Endothelial cell of hepatic sinusoid (primary cell): ENCODE results near the gene SOD3.

Experiments used
- in situ Hi-C: cut with HindIII; loops from 2 replicates; pipeline ENCODE4 v1.10.0; 2017; ENCODE audit warnings: low sequenced_read_pairs

The SOD3 gene

GRCh38 chr4:24774452-24774851, 20.9 kb upstream of the SOD3 start:
- in situ Hi-C loops: loop anchor here (5.0 kb wide), 1 partner anchor 38 kb away; no protein-coding TSS in a partner anchor

GRCh38 chr4:24775032-24775605, 20.3 kb upstream of the SOD3 start:
- in situ Hi-C loops: no loop called here

- in situ Hi-C loops: no loop called here
Observed at GRCh38 chr4:24775750-24776149, 19.6 kb upstream of the SOD3 start.

- in situ Hi-C loops: no loop called here
Observed at GRCh38 chr4:24777536-24778463, 17.6 kb upstream of the SOD3 start.

- in situ Hi-C loops: no loop called here
Observed at GRCh38 chr4:24778464-24779225, 16.7 kb upstream of the SOD3 start.

- in situ Hi-C loops: loop anchor here (5.0 kb wide), 1 partner anchor 39 kb away; no protein-coding TSS in a partner anchor
Observed at GRCh38 chr4:24780936-24781495, 14.4 kb upstream of the SOD3 start.

DNA sequence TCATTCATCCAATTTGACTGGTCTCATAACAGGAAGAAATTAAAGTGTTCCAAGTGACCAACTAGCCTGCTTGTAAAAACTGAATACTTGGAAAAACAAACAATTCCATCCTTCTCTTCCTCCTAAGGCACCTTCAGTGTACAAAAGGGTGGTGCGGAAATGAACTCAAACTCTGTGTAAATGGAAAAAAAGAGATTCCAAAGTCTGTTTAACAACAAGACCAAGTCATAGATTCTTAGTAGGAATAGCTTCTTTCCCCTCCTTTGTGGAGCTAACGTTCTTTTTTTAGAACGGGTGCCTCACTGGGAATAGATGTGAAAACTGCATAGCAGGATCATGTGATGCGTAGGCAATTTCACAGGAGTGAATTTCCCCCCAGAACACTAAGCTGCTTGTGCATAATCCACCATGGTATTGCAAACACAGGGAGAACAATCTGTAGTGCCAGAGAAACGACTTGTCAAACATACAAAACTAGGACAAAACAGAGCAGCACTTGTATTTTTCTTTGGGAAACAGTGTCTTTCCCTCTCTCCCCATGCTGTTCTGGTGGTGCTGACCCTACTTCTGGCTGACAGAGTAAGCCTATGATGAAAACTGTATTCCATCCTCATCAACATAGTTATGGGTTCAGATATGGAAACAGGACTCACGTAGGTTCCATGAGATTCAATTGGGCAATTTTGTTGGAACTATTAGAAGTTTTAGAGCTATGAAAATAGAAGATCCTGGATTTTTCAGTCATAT, 13.2 kb upstream of the SOD3 start:
- in situ Hi-C loops: loop anchor here (5.0 kb wide), 1 partner anchor 40 kb away; no protein-coding TSS in a partner anchor

DNA sequence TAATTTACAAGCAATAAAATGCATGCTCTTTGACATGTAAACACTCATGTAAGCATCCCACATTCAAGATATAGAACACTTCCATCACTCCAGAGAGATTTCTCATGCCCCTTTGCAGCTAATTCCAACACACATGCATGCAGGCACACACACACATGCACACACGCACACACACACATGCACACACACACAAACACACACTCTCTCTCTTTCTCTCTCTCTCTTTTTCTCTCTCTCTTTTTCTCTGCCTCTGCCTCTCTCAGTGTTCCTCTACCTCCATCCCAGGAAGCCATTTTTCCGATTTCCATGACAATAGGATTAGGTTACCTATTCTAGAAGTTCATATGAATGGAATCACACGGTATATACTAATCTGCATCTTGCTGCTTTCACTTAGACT, 11.9 kb upstream of the SOD3 start:
- in situ Hi-C loops: loop anchor here (5.0 kb wide), 1 partner anchor 41 kb away; no protein-coding TSS in a partner anchor

GRCh38 chr4:24791043-24791442, 4.3 kb upstream of the SOD3 start:
- in situ Hi-C loops: no loop called here

DNA sequence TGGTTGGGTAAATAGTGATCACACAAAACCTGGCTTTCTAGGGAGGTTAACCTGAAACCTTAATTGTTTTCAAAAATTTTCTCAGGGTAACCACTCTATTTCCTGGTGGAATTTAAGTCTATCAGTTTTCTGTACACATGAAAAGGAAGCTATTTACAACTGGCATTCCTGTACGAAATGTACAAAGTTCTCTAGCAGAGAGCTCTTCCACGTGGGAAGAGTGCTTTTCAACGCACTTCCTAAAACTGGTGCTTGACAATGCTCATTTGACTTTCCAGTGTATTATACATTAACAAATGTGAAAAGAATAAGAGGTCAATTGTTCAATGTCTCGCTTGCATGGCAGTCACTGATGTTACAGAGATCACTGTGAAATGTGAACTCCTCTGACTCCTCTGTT, 2.8 kb upstream of the SOD3 start:
- in situ Hi-C loops: no loop called here

- in situ Hi-C loops: no loop called here
Observed at GRCh38 chr4:24793219-24794005, 2.0 kb upstream of the SOD3 start.

GRCh38 chr4:24794051-24794450, 1.3 kb upstream of the SOD3 start:
- in situ Hi-C loops: no loop called here

DNA sequence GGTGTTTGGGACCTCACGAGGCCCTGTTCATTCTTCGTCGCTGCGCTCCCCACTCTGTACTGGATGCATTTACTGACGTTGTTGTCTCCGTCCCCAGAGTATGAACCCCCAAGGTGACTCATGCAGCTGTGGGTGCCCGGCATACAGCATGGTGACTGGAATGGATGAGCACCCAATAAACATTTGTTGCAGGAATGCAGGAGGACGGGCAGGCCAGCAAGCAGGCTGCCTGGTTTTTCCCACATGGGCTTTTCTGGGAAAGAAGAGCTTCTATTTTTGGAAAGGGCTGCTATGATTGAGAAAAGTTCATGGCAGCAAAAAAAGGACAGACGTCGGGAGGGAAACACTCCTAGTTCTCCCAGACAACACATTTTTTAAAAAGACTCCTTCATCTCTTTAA, 893 bp upstream of the SOD3 start:
- in situ Hi-C loops: no loop called here

GRCh38 chr4:24795666-24796381, 451 bp downstream of the SOD3 start:
- in situ Hi-C loops: no loop called here

GRCh38 chr4:24796620-24797019, 1.2 kb downstream of the SOD3 start:
- in situ Hi-C loops: no loop called here

GRCh38 chr4:24798036-24798610, 2.8 kb downstream of the SOD3 start:
- in situ Hi-C loops: no loop called here

GRCh38 chr4:24799196-24799543, 3.8 kb downstream of the SOD3 start:
- in situ Hi-C loops: no loop called here

- in situ Hi-C loops: no loop called here
Observed at GRCh38 chr4:24799544-24800324, 4.4 kb downstream of the SOD3 start.
